Cardiac fibroblast (primary cell): ENCODE measurements around the gene GPAT3.
"Not testable (repeated sequence)": the region's sequence is repeated elsewhere in the genome, so short reads cannot be mapped to it uniquely, and the experiment has no call there.

Source experiments
- DNase-seq, 2 donors: peaks; one replicate each; pipeline versions ENCODE4 v3.0.0 to v3.0.0-alpha.2; 2010; ENCODE audit warnings: low read depth in 2 of 2
- H3K4me3 ChIP-seq, 2 donors: replicated peaks in 1 of 2; 1 replicate in 1 of 2; 2 replicates in 1 of 2; pipeline ENCODE4 v1.5.1; 2011; ENCODE audit warnings: low read depth in 2 of 2, low read length in 2 of 2, mild to moderate bottlenecking in 2 of 2, moderate library complexity in 1 of 2
- CTCF ChIP-seq: IDR thresholded peaks from one replicate; pipeline ENCODE4 v1.5.1; 2011; ENCODE audit warnings: low read depth, mild to moderate bottlenecking, low read length, inconsistent platforms

GPAT3 gene

GRCh38 chr4:83503974-83504373 lies 31.9 kb upstream of the GPAT3 start:
- DNase-seq: no peak
- H3K4me3 ChIP-seq: no peak overlapping the region
- TF ChIP-seq CTCF: no peak

GRCh38 chr4:83504503-83504902 lies 31.4 kb upstream of the GPAT3 start:
- H3K4me3 ChIP-seq: no peak overlapping the region
- DNase-seq: no peak
- TF ChIP-seq CTCF: no peak

- DNase-seq: no peak
- H3K4me3 ChIP-seq: no peak overlapping the region
- no peak for TF ChIP-seq CTCF
Measured at GRCh38 chr4:83504996-83505395, 30.9 kb upstream of the GPAT3 start.

GRCh38 chr4:83509156-83509585 lies 26.7 kb upstream of the GPAT3 start:
- H3K4me3 ChIP-seq: not testable (repeated sequence)
- TF ChIP-seq CTCF: peak; percentile 73
- DNase-seq: peak; percentile 78 to 79

GRCh38 chr4:83510442-83510841 lies 25.5 kb upstream of the GPAT3 start:
- DNase-seq: no peak
- no peak for TF ChIP-seq CTCF
- no peak overlapping the region for H3K4me3 ChIP-seq

- TF ChIP-seq CTCF: no peak
- peak; percentile 66 to 87 for DNase-seq
- H3K4me3 ChIP-seq: no peak overlapping the region
Measured at GRCh38 chr4:83516042-83516772, 19.7 kb upstream of the GPAT3 start.

- H3K4me3 ChIP-seq: no peak overlapping the region
- no peak for DNase-seq
- TF ChIP-seq CTCF: no peak
Measured at GRCh38 chr4:83522239-83522638, 13.7 kb upstream of the GPAT3 start.
